ENCODE data around the gene THG1L. TPM values are rescaled to one million over a fixed set of nuclear protein-coding genes. Genes with fewer than 3 reads are reported as not detected.

The THG1L gene
- total RNA-seq, 2 donors from 2014 or later, result 11.6 to 14.5 TPM

Other genes starting within 250 kb of the THG1L start
- 1 to 10 TPM; 2.7 to 9.1 TPM for gene ADAM19, start 155.6 kb upstream of the THG1L start, total RNA-seq
- under 1 TPM; 0.15 to 0.28 TPM for gene SOX30, start 79.0 kb upstream of the THG1L start, total RNA-seq
- gene C5orf52, start 59.9 kb upstream of the THG1L start, total RNA-seq, result 1 to 10 TPM; 3.6 to 3.9 TPM
- gene LSM11, start 12.3 kb downstream of the THG1L start, total RNA-seq, result 1 to 10 TPM; 3.6 to 4.0 TPM
- 100 to 1,000 TPM; 108 to 139 TPM for gene CLINT1, start 127.7 kb downstream of the THG1L start, total RNA-seq